Tongue (tissue), 2 donors: ENCODE measurements around the gene TMEM254. TPM values are rescaled to one million over a fixed set of nuclear protein-coding genes. Genes with fewer than 3 reads are reported as not detected.
"Not testable (repeated sequence)": the region's sequence is repeated elsewhere in the genome, so short reads cannot be mapped to it uniquely, and the experiment has no call there.

Source experiments
- DNase-seq: peaks from one replicate; pipeline ENCODE4 v3.0.0-alpha.2; 2015
- total RNA-seq: library from RNA; depleted of rRNA; stranded (reverse); fragments of >200 nt; gene quantifications from one replicate; pipeline ENCODE4 v1.2.3, GENCODE V29; 2014

TMEM254 gene, protein sequence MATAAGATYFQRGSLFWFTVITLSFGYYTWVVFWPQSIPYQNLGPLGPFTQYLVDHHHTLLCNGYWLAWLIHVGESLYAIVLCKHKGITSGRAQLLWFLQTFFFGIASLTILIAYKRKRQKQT
- total RNA-seq, result 7.3 TPM

DNA sequence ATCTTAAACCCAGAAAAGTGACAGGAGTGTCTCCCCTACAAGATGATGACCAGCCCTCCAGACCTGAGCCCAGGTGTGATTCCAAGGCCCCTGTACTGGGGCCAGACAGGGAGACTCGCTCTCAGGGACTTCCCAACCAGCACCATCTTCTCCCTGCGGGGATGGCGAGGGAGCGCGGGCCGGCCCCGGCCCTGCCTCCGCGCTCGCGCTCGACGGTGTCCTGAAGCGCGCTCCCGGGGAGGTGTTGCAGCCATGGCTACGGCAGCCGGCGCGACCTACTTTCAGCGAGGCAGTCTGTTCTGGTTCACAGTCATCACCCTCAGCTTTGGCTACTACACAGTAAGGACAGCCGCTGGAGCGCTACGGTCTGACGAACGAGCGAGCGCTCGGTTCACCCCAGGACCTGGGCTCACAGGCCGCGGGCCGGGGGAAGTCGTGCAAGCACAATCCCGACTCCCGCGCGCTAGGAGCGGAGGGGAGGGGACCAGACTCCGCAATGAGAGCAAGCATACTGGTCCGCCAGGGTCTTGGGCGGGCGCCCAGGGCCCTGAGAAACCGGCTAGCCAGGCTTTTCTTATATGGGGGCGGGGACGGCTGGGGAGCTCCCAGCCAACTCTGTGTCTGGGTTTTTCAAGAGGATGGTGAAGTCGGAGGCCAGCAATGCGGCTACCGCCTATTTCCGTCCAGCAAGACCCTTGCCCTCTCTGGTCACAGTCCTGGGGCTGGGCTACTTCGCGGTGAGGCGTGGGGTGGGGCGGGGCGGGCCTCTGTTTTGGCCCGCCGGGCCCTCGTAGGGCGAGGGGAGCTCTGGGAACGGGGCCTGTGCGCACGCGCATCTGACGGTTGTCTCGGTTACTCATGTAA is at the start of gene TMEM254:
Gene TMEM254 (plus strand): TSS at position 218 of the 864 bp plus-strand sequence. CDS start 35 bp downstream, at position 253.
- DNase-seq, result peak; percentile 97

DNA sequence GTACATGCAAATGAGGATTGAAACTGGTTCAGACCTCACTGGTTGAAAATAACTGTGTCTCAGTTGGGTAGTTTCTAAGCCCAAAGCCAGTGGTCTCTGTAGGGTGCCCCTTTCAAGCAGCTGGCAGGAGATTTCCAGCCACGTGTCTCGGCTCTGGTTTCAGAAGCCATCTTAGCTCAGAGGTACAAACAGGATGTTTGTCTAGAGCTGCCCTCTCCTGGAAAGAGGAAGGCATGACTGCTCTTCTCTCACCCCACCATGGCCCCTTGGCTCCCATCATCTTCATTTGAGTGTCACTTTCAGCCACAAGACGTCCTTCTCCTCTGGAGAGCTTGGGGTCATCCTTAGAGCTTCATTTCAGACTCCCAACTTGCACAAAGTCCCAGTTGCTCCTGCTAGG is 49.3 kb upstream of the TMEM254 start:
- DNase-seq, result peak; percentile 65

DNA sequence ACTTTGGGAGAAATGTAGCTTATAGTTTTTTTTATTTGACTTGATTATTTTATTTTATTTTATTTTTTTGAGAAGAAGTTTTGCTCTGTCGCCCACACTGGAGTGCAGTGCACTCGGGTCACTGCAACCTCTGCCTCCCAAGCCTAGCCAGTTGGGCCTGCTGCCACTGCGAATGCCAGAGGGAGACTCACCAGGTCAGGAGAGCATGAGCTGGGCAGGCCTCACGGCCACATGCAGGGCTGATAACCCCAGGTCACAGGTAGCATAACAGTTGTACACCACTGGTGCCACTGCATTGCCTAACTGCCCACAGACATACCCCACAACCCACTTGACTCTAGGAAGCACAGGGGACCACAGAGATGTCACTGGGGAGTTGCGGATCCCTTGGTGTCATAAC is 48.6 kb upstream of the TMEM254 start:
- not testable (repeated sequence) for DNase-seq

DNA sequence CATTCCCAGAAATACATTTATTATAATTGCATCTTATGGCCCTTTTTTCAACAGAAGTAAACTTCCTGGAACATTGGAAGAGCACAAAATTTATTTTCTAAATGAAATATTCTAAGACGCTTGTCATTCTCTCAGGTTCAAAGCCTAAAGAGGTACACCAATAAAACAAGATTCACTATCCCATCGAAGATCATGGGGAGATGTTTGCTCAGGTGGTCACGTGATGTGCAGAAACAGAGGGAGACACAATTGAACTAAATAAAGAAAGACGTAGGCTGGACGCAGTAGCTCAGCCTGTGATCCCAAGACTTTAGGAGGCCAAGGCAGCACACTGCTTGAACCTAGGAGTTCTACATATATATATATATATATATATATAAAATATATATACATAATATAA is 46.0 kb upstream of the TMEM254 start:
- DNase-seq, result no peak

DNA sequence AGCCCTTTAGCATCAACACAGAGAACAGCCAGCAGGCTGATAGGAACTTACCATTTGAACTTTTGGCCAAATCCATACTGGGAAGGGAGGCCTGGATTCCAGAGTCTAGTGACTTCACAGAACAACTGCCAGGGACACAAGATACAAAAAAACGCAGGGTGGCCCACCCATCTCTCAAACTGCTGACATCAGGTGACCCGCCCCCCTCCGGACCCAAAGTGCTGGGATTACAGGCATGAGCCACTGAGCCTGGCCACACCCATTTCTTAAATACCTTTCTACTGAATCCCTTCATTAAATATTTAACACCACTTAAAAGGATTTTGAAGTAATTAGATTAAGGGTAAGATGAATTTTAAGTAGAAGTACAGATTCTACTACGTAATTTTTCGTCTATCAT is 43.7 kb upstream of the TMEM254 start:
- DNase-seq, result not testable (repeated sequence)

DNA sequence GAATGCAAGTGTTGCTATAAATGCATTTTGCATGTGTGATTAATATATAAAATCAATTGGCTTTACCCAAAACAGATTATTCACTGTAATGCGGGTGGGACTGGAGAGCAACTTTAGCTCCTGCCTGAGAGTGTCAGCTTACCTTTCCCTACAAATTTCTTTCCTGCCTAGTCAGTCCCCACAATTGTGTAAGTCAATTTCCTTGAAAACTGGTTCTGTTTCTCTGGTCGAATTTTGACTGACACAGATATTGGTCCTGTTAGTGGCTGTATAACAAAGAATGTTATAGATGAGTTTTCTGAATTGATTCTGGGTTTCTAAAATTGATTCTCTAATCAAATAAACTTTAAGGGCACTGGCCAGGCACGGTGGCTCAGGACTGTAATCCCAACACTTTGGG is 43.0 kb upstream of the TMEM254 start:
- not testable (repeated sequence) for DNase-seq

DNA sequence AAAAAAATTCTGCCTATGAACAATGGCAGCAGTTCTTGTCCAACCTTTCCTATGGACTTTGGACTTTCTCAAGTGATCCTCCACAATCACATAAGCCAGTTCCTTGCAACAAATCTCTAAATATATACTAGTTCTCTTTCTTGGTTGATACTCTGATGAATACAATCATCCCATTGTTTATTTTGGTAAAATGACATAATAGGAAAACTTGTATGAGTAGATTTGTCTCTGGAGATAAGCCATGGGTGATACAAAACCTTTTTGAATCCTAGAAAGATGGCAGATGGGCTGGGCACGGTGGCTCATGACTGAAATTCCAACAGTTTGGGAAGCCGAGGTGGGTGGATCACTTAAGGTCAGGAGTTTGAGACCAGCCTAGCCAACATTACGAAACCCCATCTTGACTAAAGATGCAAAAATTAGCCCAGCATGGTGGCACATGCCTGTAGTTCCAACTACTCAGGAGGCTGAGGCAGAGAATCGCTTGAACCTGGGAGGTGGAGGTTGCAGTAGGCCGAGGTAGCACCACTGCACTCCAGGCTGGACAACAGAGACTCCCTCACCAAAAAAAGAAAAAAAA is 41.5 kb upstream of the TMEM254 start:
- DNase-seq, result not testable (repeated sequence)

DNA sequence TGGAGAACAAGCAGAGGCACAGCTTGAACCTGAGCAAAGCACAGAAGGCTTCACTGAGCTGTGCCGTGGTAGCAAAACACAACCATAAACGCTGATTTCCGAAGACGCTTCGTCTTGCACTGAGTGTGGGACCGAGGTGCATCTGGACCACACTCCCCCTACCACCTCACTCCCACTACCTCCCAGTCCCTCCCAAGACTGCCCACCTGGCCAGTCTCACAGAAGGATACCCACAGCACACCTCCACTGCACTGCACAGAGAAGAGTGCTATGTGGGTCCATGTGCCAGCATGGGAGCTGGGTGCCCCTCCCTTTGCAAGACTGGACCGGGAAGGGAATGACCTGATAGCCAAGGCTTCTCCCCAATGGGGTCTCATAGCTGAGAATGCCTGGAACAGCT is 40.2 kb upstream of the TMEM254 start:
- not testable (repeated sequence) for DNase-seq

DNA sequence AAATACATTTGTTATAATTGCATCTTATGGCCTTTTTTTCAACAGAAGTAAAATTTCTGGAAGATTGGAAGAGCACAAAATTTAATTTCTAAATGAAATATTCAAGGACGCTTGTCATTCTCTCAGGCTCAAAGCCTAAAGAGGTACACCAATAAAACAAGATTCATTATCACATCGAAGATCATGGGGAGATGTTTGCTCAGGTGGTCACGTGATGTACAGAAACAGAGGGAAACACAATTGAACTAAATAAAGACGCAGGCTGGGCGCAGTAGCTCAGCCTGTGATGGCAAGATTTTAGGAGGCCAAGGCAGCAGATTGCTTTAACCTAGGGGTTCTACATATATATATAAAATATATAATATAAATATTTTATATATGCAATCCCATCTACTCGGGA is 37.3 kb upstream of the TMEM254 start:
- no peak for DNase-seq

DNA sequence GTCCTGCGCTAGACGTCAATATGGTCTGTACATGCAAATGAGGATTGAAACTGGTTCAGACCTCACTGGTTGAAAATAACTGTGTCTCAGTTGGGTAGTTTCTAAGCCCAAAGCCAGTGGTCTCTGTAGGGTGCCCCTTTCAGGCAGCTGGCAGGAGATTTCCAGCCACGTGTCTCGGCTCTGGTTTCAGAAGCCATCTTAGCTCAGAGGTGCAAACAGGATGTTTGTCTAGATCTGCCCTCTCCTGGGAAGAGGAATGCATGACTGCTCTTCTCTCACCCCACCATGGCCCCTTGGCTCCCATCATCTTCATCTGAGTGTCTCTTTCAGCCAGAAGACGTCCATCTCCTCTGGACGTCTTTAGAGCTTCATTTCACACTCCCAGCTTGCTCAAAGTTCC is 33.5 kb upstream of the TMEM254 start:
- DNase-seq, result not testable (repeated sequence)

DNA sequence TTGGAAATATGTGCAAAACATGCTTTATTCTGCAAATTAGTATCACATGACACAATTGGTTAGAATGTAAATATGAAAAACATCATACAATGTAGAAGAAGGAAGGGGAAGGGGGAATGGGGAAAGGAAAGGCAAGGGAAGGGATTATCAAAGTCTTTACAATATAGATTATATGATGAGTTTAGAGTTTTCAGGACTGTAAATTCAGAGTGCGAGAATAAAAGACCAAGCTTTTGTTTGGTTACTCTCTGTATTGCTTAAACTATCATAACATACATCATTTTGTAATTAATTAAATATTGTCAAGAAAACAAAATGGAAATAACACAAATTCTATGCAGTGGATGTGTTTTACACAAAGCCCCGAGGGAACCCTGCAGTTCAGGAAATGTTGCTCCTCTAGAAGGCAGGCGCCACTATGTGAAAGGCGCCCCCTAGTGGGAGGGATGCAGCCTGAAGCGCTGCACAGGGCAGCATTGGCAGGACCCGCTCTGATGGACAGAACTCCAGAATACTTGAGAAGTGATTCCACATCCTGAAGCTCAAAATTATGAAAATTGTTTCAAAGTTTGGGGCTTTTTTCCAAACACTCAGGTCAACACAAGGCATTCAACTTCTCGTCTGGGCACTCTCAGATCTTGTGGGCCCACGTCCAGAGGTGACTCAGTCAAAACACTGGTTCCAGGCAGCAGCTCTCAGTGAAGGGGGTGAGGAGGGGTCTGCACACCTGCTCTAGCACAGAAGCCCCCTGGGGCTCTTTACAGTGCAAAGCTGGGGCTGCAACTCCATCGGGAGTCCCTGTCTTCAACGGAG is 31.6 kb upstream of the TMEM254 start:
- DNase-seq, result peak; percentile 83

DNA sequence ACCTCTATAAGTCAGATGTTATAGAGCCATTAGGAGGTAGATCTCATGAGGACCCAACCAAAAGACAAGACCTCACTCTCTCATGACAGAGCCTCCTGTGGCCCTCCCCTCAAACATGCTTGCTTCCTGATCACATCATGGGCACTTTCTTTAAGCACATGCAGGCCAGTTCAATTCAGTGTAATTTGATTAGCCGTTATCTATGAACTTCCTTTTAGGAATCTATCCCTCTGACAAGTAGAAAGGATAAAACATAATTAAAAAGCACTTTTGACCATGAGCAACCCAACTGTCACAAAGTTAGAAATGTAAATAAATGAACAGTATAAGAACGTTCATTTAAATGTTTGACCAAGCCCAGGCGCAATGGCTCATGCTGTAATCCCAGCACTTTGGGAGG is 27.7 kb upstream of the TMEM254 start:
- no peak for DNase-seq

DNA sequence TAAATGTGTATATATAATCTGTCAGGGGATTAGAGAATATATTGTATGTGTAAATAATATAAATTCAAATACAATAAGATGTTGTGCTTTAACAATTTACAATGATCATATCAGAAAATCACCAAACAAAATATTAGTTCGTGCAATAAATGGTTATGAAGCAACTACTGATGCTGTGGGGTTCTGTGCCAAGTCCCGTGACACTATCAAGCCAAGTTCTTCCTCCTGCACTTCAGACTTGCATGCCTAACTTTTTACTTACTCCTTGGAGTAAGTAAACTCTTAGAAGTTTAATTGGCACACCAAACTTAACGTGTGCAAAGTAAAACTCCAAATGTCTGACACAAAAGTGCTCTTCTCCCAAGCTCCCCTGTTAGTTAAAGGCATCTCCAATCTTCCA is 26.5 kb upstream of the TMEM254 start:
- DNase-seq, result no peak

DNA sequence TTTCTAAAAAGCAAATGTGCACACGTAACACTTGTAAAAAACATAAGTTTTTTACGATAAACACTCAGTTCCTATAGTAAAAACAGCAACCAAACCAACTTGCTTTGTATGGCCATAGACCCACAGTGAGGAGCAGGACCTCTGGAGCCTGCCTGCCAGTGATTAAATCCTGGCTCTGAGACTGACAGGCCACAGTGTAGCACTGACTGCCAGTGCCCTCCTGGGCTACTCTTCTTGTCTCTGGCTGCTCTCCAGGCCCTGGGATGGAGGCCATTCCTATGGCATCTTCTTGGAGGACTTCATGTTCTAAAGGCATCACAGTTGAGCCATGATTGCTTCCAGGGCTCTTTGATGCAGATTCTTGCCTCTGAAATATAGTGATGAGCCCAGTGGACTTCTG is 22.7 kb upstream of the TMEM254 start:
- DNase-seq, result no peak

DNA sequence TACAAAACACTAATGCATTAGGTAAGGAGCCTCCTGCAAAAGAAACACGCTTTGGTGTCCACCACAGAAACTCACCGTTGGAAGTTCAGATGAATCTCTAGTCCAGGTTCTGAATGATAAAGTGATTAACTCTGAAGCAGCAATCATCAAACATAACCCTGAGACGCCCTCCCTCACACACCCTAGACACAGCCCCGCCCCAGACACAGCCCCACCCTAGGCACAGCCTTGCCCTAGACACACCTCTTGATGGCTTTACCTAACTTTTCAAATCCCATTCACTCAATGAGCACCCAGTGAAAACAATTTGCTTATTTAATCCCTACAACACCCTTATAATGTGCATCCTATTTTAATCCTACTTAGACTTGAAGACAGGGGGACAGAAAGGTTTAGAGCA is 21.3 kb upstream of the TMEM254 start:
- DNase-seq, result no peak

DNA sequence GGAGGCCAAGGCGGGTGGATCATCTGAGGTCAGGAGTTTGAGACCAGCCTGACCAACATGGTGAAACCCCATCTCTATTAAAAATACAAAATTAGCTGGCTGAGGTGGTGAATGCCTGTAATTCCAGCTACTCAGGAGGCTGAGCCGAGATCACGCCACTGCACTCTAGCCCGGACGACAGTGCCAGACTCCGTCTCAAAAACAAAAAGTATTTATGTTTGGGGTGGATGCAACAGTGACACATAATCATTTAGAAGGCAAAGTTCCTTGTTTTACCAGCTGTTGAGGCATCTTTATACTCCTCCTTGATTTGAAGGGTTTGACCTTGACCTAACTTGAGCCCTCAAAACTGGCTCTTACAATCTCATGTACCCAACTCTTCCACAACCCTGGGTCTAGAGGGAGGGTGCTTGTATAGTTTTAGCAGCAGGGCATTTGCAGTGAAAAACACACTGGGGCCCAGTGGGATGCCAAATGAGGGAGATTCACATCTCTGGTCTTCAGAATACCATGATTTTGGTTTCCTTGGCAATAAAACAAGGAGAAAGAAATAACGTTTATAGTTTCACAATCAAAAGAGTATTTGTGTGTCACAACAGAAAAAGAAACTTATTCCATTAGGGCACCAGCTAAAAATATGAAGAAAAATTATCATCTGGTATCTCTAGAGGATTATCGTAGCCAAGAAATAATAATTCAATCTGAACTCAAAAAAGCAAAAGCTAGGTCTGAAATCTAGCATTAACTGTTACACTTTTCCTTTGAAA is 14.2 kb upstream of the TMEM254 start:
- no peak for DNase-seq

DNA sequence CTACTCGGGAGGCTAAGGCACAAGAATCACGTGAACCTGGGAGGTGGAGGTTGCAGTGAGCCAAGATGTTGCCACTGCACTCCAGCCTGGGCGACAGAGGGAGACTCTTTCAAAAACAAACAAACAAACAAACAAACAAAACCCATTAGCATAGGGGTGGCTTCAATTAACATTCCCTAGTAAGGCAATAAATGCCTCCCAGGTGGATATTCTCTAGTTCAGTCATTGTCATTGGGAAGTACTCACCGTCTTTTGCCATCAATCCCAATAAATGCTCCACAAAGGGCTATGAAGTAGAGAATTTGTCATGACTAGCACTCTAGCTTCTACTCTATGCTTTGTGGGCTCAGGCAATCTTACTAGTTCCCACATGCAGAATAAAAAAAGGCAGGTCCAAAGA is 11.7 kb upstream of the TMEM254 start:
- DNase-seq, result no peak

DNA sequence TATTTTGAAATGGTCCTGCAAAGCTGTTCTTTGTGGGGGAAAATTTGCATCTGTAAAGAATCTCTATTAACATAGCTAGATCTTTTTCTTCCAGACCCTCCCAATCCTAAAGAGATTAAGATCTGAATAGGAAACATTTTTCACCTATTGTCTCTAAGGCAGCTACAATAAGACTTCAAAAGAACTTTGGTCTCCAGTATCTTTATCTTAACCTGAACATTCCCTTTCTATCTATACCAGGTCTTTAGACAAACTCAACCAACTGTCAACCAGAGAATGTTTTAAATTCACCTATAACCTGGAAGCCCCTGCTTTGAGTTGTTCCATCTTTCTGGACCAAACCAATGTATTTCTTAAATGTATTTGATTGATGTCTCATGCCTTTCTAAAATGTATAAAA is 10.6 kb upstream of the TMEM254 start:
- not testable (repeated sequence) for DNase-seq

DNA sequence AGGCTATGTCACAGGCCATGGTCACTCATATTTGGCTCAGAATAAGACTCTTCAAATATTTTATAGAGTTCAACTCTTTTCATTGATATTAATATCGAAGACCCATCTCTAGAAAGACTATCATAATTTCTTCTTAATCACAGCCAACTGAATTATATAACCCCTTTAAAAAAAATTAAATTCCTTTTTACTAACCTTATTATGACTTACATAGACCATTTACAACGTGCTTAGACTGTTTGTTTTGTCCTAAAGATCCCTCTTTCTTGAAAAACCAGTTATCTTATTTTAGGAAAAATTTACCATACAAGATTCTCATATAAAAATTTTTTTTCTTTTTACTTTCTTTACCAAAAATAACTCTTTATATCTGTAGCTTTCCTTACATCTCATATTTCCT is 10.2 kb upstream of the TMEM254 start:
- no peak for DNase-seq

DNA sequence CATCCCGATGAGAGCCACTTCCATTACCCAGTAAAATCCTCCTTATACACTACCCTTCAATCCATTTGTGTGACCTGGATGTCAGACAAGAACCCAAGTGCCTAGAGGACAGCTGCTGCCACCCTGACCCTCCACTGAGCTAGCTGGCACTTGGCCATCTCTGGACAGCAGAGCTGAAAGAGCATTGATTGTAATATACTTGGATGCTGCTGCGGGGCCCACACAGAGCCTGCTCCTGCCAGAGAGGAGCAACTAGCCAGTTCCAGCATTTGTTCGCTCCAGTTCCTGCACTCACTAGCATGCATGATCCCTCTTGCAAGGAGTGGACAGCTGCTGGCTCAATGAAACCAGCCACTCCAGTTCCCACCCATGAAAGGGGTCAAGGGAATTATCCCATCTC is 8.4 kb upstream of the TMEM254 start:
- peak; percentile 71 for DNase-seq

DNA sequence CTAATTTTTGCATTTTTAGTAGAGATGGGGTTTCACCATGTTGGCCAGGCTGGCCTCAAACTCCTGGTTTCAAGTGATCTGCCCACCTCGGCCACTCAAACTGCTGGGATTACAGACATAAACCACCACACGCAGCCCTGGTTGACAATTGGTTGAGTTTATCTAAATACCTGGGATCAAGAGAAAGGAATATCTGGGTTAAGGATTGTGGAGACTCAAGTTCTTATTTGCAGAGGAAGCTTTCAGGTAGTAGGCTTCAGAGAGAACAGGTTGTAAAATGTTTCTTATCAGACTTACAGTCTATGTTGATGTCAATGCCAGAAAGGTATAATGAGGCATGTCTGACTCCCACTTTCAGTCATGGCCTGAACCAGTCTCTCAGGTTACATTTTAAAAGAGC is 5.9 kb upstream of the TMEM254 start:
- DNase-seq, result no peak

DNA sequence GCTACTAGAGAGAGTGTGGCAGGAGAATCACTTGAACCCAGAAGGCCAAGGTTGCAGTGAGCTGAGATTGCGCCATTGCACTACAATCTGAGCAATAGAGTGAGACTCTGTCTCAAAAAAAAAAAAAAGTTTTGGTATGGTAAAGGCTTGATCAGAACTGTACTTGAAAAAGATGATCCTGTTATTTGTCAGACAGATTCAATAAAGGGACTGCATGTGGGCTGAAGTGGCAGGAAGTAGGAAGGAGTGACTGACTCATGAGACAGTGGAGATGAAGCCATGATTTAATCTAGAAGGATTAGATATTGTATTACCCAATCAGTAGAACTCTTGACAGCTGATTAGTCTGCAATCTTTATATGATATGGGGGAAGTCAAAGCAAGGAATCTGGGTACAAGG is 2.7 kb upstream of the TMEM254 start:
- no peak for DNase-seq
